Measurements from ENCODE around the gene PNMA8B.

Gene PNMA8B

GRCh38 chr19:46515879-46516350, 20.2 kb upstream of the PNMA8B start:
- peak; percentile 47 for TF ChIP-seq CTCF (IDR thresholded peaks at IDR 0.05)

GRCh38 chr19:46515290-46515609, 19.6 kb upstream of the PNMA8B start:
- no peak for TF ChIP-seq CTCF (IDR thresholded peaks at IDR 0.05)

- TF ChIP-seq CTCF (IDR thresholded peaks at IDR 0.05) = no peak
These were observed 19.1 kb upstream of the PNMA8B start for GRCh38 chr19:46514589-46515289.

GRCh38 chr19:46513461-46514236, 18.0 kb upstream of the PNMA8B start:
- peak; percentile 71 for TF ChIP-seq CTCF (IDR thresholded peaks at IDR 0.05)

- no peak for TF ChIP-seq CTCF (IDR thresholded peaks at IDR 0.05)
These were observed 15.6 kb upstream of the PNMA8B start for GRCh38 chr19:46511237-46511636.

- TF ChIP-seq CTCF (IDR thresholded peaks at IDR 0.05) = no peak
These were observed 12.5 kb upstream of the PNMA8B start for GRCh38 chr19:46508206-46508605.

GRCh38 chr19:46503848-46504453, 8.3 kb upstream of the PNMA8B start:
- no peak for TF ChIP-seq CTCF (IDR thresholded peaks at IDR 0.05)
